A549 (cell line): ENCODE measurements around the gene VPS13D. TPM values are rescaled to one million over a fixed set of nuclear protein-coding genes. Genes with fewer than 3 reads are reported as not detected.

Source experiments
- ATAC-seq, 2 experiments: fragments of 200-7000 bp in 1 of 2; fragments of >200 bp in 1 of 2; cut with Nextera tagmentation in 1 of 2; cut with Tn5 transposase in 1 of 2; 3 replicates each; pipeline versions ENCODE4 v1.8.0 to v1.9.1; 2018 to 2020; ENCODE audit warnings: mild to moderate bottlenecking in 1 of 2, moderate library complexity in 1 of 2
- CTCF ChIA-PET: fragments of 300-600 bp; sonication (Branson Sonifier 250); formaldehyde crosslinking; extraction: SDS; loops from one replicate; lab custom pipeline; 2021; ENCODE audit warnings: antibody characterized with exemption, inconsistent platforms; lab: Yijun Ruan, JAX
- POLR2A ChIA-PET: fragments of 350-600 bp; formaldehyde crosslinking; extraction: SDS; loops from one replicate; lab custom pipeline; 2021; ENCODE audit warnings: antibody characterized with exemption, inconsistent platforms; lab: Yijun Ruan, JAX
- DNase-seq, 2 experiments: peaks; one replicate each; pipeline versions ENCODE4 v3.0.0 to v3.0.0-alpha.2; 2011 to 2016; ENCODE audit warnings: low read depth in 1 of 2, low spot score in 1 of 2
- FAIRE-seq: peaks from 2 replicates; lab custom pipeline; 2011; peaks lifted over from hg19 to GRCh38; lab: Jason Lieb, UNC
- H3K27ac ChIP-seq, 2 experiments: fragments of >200 bp; sonication (Bioruptor Twin); formaldehyde crosslinking; 3 replicates each; pipeline ENCODE4 v1.5.1; 2016 to 2017
- H3K4me1 ChIP-seq: fragments of >200 bp; sonication (Bioruptor Twin); formaldehyde crosslinking; 3 replicates; pipeline ENCODE4 v1.6.1; 2016
- H3K4me2 ChIP-seq: fragments of >200 bp; sonication (Bioruptor Twin); formaldehyde crosslinking; 3 replicates; pipeline ENCODE4 v1.6.1; 2016
- H3K4me3 ChIP-seq: fragments of >200 bp; sonication (Bioruptor Twin); formaldehyde crosslinking; 3 replicates; pipeline ENCODE4 v1.5.1; 2016
- H3K9me3 ChIP-seq: fragments of >200 bp; sonication (Bioruptor Twin); formaldehyde crosslinking; 3 replicates; pipeline ENCODE4 v1.6.1; 2016
- ATOH8 ChIP-seq: fragments of 250-450 bp; sonication (Bioruptor Pico); IDR thresholded peaks from 2 replicates; pipeline ENCODE4 v1.5.0; 2020; ENCODE audit warnings: low read depth, mild to moderate bottlenecking, moderate library complexity
- BCL3 ChIP-seq: fragments of >200 bp; sonication (Bioruptor Twin); formaldehyde crosslinking; IDR thresholded peaks from 3 replicates; pipeline ENCODE4 v1.6.1; 2016
- BHLHE40 ChIP-seq: IDR thresholded peaks from 2 replicates; pipeline ENCODE4 v1.6.1; 2012; ENCODE audit warnings: low read depth, low read length, inconsistent platforms
- CBX2 ChIP-seq: fragments of 200-600 bp; sonication (generic); IDR thresholded peaks from 2 replicates; pipeline ENCODE4 v1.6.1; 2016; ENCODE audit warnings: low read depth, mild to moderate bottlenecking, borderline replicate concordance
- CTCF ChIP-seq: fragments of >200 bp; sonication (Bioruptor Twin); formaldehyde crosslinking; IDR thresholded peaks from 3 replicates; pipeline ENCODE4 v1.5.1; 2016
- HDAC2 ChIP-seq: fragments of 200-600 bp; sonication (generic); IDR thresholded peaks from 2 replicates; pipeline ENCODE4 v1.6.1; 2016
- HES2 ChIP-seq: fragments of >200 bp; sonication (Bioruptor Twin); formaldehyde crosslinking; IDR thresholded peaks from 2 replicates; pipeline ENCODE4 v1.6.1; 2016
- HEYL ChIP-seq: fragments of 250-450 bp; sonication (Bioruptor Pico); IDR thresholded peaks from 2 replicates; pipeline ENCODE4 v1.8.0; 2021; ENCODE audit warnings: mild to moderate bottlenecking, moderate library complexity
- HOXB13 ChIP-seq: fragments of 250-450 bp; sonication (Bioruptor Pico); IDR thresholded peaks from 2 replicates; pipeline ENCODE4 v1.5.0; 2020; ENCODE audit warnings: low read depth, mild to moderate bottlenecking, moderate library complexity
- KDM5A ChIP-seq: fragments of 200-600 bp; sonication (generic); IDR thresholded peaks from 2 replicates; pipeline ENCODE4 v1.6.1; 2016; ENCODE audit warnings: antibody characterized with exemption, mild to moderate bottlenecking
- MAFK ChIP-seq: fragments of 450-650 bp; IDR thresholded peaks from 2 replicates; pipeline ENCODE4 v1.6.1; 2014; ENCODE audit not compliant: partially characterized antibody
- PBX3 ChIP-seq: IDR thresholded peaks from 2 replicates; pipeline ENCODE4 v1.6.1; 2012
- PHF8 ChIP-seq: fragments of 200-600 bp; sonication (generic); IDR thresholded peaks from 2 replicates; pipeline ENCODE4 v1.6.1; 2016; ENCODE audit warnings: low read depth, mild to moderate bottlenecking, antibody characterized with exemption, moderate library complexity, borderline replicate concordance
- RARB ChIP-seq: fragments of 250-450 bp; sonication (Bioruptor Pico); IDR thresholded peaks from 2 replicates; pipeline ENCODE4 v1.8.0; 2021; ENCODE audit warnings: mild to moderate bottlenecking, moderate library complexity
- RCOR1 ChIP-seq: fragments of 150-350 bp; IDR thresholded peaks from 2 replicates; pipeline ENCODE4 v1.6.1; 2014; ENCODE audit warnings: antibody characterized with exemption, low read length, low read depth
- SREBF2 ChIP-seq: fragments of 450-650 bp; IDR thresholded peaks from 2 replicates; pipeline ENCODE4 v1.6.1; 2014; ENCODE audit warnings: mild to moderate bottlenecking, moderate library complexity
- TP53 ChIP-seq: fragments of 250-450 bp; sonication (Bioruptor Pico); IDR thresholded peaks from 2 replicates; pipeline ENCODE4 v1.5.0; 2021; ENCODE audit warnings: mild to moderate bottlenecking, moderate library complexity
- USF2 ChIP-seq: fragments of 450-650 bp; IDR thresholded peaks from 2 replicates; pipeline ENCODE4 v1.6.1; 2014; ENCODE audit warnings: antibody characterized with exemption
- WGBS: methylation state at CpG from one replicate; pipeline ENCODE4 v1.1.6; 2017; ENCODE audit errors: missing lambda C conversion rate; 5-methylcytosine and 5-hydroxymethylcytosine counted together
- polyA plus RNA-seq, 4 experiments: library from polyadenylated mRNA; depleted of rRNA in 3 of 4; stranded (reverse); fragments of >200 nt; fragmentation: RNase III in 1 of 4; extraction: RNeasy Plus Mini Kit Qiagen cat#74134 plus additional on column Dnase treatment in 1 of 4; gene quantifications; 2 replicates in 3 of 4; 3 replicates in 1 of 4; pipeline ENCODE4 v1.2.3, GENCODE V29; 2011 to 2017

Gene VPS13D
- polyA plus RNA-seq, 2 of the 4 experiments (the other 2 are of a cell fraction) = 5.4 to 15.9 TPM

DNA sequence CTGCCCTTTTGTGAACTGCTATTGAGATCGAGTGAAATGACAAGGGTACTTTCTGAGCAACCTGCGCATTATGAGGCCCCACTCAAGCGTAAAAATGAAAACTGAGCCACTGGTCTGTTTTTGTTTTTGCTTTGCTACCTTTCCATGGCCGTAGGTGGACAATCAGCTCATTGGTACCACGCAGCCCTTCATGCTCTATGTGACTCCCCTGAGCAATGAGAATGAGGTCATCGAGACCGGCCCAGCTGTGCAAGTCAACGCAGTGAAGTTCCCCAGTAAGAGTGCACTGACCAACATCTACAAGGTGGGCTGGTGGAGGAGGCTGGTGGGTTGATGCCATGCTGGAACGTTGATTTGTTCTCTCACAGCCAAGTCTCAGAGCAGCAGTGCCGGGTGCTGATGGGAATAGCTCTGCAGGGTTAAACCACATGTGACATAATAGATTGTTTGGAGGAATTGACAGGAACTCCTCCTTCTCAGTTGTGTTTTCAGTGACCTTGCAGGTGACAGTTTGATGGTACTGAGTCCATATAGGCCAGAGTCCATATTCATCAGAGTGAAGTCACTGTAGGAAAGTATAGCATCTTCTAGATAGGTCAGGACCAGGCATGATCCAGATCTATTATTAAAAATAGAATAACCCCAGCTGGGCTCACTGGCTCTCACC lies 170.3 kb downstream of the VPS13D start (continued):
- TF ChIP-seq HEYL (CRISPR knock-in tag) = no peak
- TF ChIP-seq PBX3 = no peak
- TF ChIP-seq HES2 = no peak
- no peak for TF ChIP-seq RCOR1
- TF ChIP-seq TP53 (CRISPR knock-in tag) = no peak
- no peak for TF ChIP-seq HOXB13 (CRISPR knock-in tag)

DNA sequence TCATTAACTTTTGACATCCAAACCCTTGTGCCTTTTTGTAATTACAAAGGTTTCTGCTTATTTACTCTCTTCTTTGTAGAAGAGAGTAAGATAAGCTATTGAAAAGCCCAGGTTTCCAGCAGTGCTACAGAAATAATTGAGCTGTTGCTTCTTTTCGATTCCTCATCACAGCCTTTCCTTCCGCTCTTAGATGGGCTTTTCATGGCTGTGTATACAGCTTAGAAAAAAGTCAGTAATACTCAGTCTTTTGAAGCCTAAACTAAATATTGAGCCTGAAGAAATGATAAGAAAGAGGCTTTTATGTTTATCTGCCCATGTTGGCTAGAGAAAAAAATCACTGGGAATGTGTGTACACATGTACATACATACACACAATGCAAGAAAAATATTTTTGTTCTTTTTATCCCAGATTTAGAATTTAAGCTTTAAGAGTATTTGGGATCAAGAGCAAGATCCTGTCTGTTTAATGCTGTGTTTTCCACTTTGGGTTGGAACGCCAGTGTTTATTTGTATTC lies 172.4 kb downstream of the VPS13D start:
- 92% methylated on average over 3 of the region's 3 CpGs for WGBS
- Histone ChIP-seq H3K4me1 (peaks cover 28% of the 10 kb centered on the region), H3K27ac (no peak overlapping the region), H3K4me2 (no peak overlapping the region), H3K4me3 (no peak overlapping the region), H3K9me3 (no peaks in the 10 kb centered on the region)
- DNase-seq = no peak
- CTCF ChIA-PET = no interaction called here
- TF ChIP-seq SREBF2 (no peak), ATOH8 (CRISPR knock-in tag) (no peak), CBX2 (no peak), MAFK (no peak), BCL3 (no peak), PBX3 (no peak), HDAC2 (no peak), BHLHE40 (no peak), KDM5A (no peak), TP53 (CRISPR knock-in tag) (no peak), RARB (CRISPR knock-in tag) (no peak), CTCF (no peak), PHF8 (no peak)
- POLR2A ChIA-PET = no interaction called here
- ATAC-seq = no peak
- FAIRE-seq = no peak

DNA sequence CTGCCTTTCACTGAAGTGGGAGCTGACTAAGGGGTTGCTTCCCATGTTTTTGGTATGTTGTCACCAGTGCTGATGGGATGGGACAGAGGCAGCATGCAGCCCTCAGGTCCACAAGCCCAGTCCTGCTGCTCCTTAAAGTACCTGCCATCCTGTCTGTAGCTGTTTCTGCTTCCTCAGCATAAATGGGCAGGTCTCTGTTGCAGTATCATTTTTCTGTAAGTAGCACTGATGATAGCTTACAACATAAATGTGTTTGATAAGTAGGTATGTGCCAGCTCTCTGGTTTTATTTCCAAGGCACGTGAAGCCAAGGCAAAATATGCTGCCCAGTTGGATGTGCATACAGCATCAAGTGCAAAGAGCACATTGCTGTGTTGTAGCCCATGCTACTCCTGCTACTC lies 173.0 kb downstream of the VPS13D start:
- FAIRE-seq (no peak), DNase-seq (no peak), ATAC-seq (no peak)
- Histone ChIP-seq H3K4me1 (peaks cover 32% of the 10 kb centered on the region), H3K4me3 (no peak overlapping the region), H3K9me3 (no peaks in the 10 kb centered on the region), H3K4me2 (no peak overlapping the region), H3K27ac (no peak overlapping the region)
- WGBS = 86% methylated on average over 1 of the region's 1 CpG
- ChIA-PET POLR2A (no interaction called here), CTCF (no interaction called here)
- no peak for TF ChIP-seq USF2
- TF ChIP-seq MAFK = peak; percentile 58
- TF ChIP-seq, all 56 proteins: peak for 1
